ENCODE data around the gene TBC1D22B.

Gene TBC1D22B

DNA sequence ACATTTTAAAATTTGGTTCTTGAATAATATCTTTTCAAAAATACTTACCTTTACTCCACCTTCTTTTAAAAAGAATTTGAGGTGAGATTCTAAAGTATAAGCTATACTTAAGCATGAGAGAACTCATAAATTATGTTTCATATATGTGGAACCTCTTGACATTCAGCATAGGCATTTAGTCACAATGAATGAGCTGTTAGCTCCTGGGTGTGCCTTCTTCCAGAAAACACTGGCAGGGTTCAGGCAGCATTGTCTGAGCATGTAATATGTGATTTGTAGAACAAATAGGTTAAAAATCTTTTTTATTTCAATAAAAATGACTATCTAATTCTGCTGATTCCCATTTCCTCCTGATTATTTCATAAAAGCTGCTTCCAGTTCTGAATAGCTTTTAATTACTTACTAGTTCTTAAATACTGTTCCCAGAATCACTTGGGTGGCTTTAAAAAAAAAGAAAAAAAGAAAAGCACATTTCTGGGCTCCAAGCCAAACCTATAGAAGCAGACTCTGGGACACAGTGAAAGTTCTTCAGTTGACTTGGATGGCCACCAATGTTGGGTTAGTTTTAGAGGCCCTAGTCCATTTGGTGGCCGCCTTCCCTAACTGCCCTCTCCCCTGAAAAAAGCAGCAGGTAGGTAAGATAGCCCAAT, 116.4 kb downstream of the TBC1D22B start:
- no peaks in the 10 kb centered on the region for H3K9me3 ChIP-seq
- TF ChIP-seq, protein P1, sequence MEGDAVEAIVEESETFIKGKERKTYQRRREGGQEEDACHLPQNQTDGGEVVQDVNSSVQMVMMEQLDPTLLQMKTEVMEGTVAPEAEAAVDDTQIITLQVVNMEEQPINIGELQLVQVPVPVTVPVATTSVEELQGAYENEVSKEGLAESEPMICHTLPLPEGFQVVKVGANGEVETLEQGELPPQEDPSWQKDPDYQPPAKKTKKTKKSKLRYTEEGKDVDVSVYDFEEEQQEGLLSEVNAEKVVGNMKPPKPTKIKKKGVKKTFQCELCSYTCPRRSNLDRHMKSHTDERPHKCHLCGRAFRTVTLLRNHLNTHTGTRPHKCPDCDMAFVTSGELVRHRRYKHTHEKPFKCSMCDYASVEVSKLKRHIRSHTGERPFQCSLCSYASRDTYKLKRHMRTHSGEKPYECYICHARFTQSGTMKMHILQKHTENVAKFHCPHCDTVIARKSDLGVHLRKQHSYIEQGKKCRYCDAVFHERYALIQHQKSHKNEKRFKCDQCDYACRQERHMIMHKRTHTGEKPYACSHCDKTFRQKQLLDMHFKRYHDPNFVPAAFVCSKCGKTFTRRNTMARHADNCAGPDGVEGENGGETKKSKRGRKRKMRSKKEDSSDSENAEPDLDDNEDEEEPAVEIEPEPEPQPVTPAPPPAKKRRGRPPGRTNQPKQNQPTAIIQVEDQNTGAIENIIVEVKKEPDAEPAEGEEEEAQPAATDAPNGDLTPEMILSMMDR (IDR thresholded peaks at IDR 0.05): no peak
- no peak overlapping the region for H3K27ac ChIP-seq
- intact Hi-C loops (cut with DNase I; ENCODE audit: low total_unique reads): no loop called here
- H3K4me1 ChIP-seq: peaks cover 0 to 26% (median 5%) of the 10 kb centered on the region in 4 donors
- no peak for DNase-seq
- no peaks in the 10 kb centered on the region for H3K27me3 ChIP-seq
- H3K36me3 ChIP-seq: peaks cover 22 to 79% (median 65%) of the 10 kb centered on the region in 3 donors
- H3K4me3 ChIP-seq: no peak overlapping the region

DNA sequence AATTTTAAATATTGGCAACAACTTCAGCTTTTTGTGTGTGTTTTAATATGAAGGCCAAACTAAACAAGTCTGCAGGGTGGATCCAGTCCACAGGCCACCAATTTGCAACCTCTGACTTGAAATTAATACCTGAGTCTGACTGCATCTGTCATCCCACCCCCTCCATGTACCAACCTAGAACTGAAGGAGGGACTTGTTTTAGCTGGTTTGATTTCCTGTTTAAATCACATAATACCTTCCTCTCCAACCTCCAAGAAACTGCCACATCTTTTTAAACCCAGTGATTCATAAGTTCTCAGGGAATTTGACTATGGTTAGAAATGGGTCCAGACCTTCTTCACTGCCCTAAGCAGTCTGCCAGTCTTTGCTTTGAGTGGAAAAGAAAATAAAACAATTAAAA, 117.8 kb downstream of the TBC1D22B start:
- Histone ChIP-seq H3K27ac (no peak overlapping the region), H3K9me3 (no peaks in the 10 kb centered on the region), H3K4me1 (peaks cover 0 to 15% (median 2%) of the 10 kb centered on the region in 4 donors), H3K36me3 (peaks cover 14 to 80% (median 67%) of the 10 kb centered on the region in 3 donors), H3K27me3 (no peaks in the 10 kb centered on the region), H3K4me3 (no peak overlapping the region)
- DNase-seq: no peak
- intact Hi-C loops (cut with DNase I; ENCODE audit: low total_unique reads): no loop called here
- TF ChIP-seq, protein P1 (IDR thresholded peaks at IDR 0.05): no peak

- TF ChIP-seq, protein P1 (IDR thresholded peaks at IDR 0.05): no peak
- H3K27me3 ChIP-seq: no peaks in the 10 kb centered on the region
- H3K27ac ChIP-seq: no peak overlapping the region
- peaks cover 11 to 84% (median 72%) of the 10 kb centered on the region in 3 donors for H3K36me3 ChIP-seq
- DNase-seq: no peak
- H3K4me3 ChIP-seq: no peak overlapping the region
- peaks cover 0 to 13% (median 2%) of the 10 kb centered on the region in 4 donors for H3K4me1 ChIP-seq
- intact Hi-C loops (cut with DNase I; ENCODE audit: low total_unique reads): no loop called here
- no peaks in the 10 kb centered on the region for H3K9me3 ChIP-seq
These were observed 118.6 kb downstream of the TBC1D22B start for GRCh38 chr6:37376078-37376743.

GRCh38 chr6:37381579-37381978, 124.0 kb downstream of the TBC1D22B start:
- intact Hi-C loops (cut with DNase I; ENCODE audit: low total_unique reads): no loop called here
- DNase-seq: no peak
- Histone ChIP-seq H3K4me3 (no peak overlapping the region), H3K4me1 (no peaks in the 10 kb centered on the region), H3K36me3 (peaks cover 9 to 86% (median 57%) of the 10 kb centered on the region in 3 donors), H3K27me3 (no peaks in the 10 kb centered on the region), H3K27ac (no peak overlapping the region), H3K9me3 (no peaks in the 10 kb centered on the region)
- TF ChIP-seq, protein P1 (IDR thresholded peaks at IDR 0.05): no peak
